ENCODE measurements around the gene RHBDL1.

DNA sequence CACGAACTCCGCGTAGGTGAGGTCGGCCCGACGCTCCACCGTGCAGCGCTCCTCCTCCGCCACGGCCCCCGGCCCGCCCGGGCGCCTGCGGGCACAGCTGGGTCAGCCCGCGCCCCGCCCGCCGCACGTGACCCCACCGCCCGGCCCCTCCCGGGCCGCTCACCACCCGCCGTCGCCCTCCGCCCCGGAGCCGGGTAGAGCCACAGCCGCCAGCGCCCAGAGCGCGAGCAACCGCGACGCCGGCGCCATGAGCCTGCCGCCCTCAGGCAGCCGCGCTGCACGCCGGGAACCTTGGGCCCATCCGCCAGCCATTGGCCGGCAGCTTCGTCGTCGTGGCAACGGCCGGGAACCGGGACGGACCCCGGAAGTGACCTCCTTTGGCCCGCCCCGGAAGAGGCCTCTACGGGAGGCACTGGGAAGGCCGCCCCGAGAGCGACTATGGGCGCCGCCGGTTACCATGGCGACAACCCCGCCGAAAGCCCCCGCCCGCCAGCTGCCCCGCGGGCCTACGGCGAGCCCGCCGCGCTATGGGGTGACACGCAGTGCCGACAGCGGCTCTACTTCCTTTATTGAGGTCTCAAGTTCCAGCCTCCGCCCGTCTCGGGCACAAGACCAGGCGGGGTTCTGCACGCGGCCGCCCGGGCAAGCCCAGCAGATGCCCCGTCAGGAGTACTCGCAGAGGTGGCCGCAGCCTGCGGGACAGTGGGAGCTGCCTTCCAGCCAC, 8.8 kb downstream of the RHBDL1 start, which contains the start of gene JMJD8:
- TF ChIP-seq EZH2 (IDR thresholded peaks at IDR 0.05; ENCODE audit: low read length), result no peak
- TF ChIP-seq, protein P1, sequence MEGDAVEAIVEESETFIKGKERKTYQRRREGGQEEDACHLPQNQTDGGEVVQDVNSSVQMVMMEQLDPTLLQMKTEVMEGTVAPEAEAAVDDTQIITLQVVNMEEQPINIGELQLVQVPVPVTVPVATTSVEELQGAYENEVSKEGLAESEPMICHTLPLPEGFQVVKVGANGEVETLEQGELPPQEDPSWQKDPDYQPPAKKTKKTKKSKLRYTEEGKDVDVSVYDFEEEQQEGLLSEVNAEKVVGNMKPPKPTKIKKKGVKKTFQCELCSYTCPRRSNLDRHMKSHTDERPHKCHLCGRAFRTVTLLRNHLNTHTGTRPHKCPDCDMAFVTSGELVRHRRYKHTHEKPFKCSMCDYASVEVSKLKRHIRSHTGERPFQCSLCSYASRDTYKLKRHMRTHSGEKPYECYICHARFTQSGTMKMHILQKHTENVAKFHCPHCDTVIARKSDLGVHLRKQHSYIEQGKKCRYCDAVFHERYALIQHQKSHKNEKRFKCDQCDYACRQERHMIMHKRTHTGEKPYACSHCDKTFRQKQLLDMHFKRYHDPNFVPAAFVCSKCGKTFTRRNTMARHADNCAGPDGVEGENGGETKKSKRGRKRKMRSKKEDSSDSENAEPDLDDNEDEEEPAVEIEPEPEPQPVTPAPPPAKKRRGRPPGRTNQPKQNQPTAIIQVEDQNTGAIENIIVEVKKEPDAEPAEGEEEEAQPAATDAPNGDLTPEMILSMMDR (optimal IDR thresholded peaks at IDR 0.05 in 1 of 3, IDR thresholded peaks at IDR 0.05 in 1 of 3, conservative IDR thresholded peaks at IDR 0.05 in 1 of 3; ENCODE audit: extremely low read depth in 1 of 3, insufficient read depth in 2 of 3, low read length in 3 of 3), result no peak
